AG04450 (cell line): Measurements from ENCODE around the gene RPH3AL. TPM values are rescaled to one million over a fixed set of nuclear protein-coding genes. Genes with fewer than 3 reads are reported as not detected.

Experiments used
- CTCF ChIA-PET: fragments of 300-600, 350-600 bp; formaldehyde crosslinking; extraction: SDS; loops from one replicate; lab custom pipeline; 2022; ENCODE audit warnings: antibody characterized with exemption, inconsistent platforms; lab: Charles Lee
- POLR2A ChIA-PET: fragments of 350-600 bp; formaldehyde crosslinking; extraction: SDS; loops from one replicate; lab custom pipeline; 2021; ENCODE audit warnings: antibody characterized with exemption, inconsistent platforms; lab: Yijun Ruan, JAX
- DNase-seq: peaks from one replicate; pipeline ENCODE4 v3.0.0-alpha.2; 2011; ENCODE audit warnings: low read depth, low spot score
- H3K27ac ChIP-seq: one replicate; pipeline ENCODE4 v1.5.1; 2012; ENCODE audit warnings: low read depth, low read length, control low read depth
- H3K27me3 ChIP-seq: one replicate; pipeline ENCODE4 v1.6.0; 2012; ENCODE audit warnings: low read length; ENCODE audit not compliant: control insufficient read depth, insufficient read depth
- H3K4me3 ChIP-seq: 2 replicates; pipeline ENCODE4 v1.5.1; 2011; ENCODE audit warnings: mild to moderate bottlenecking, low read depth, low read length, control low read depth
- H3K9me3 ChIP-seq: 2 replicates; pipeline ENCODE4 v1.5.1; 2012; ENCODE audit warnings: low read length; ENCODE audit not compliant: control insufficient read depth, insufficient read depth
- CTCF ChIP-seq: IDR thresholded peaks from 2 replicates; pipeline ENCODE4 v1.5.1; 2011; ENCODE audit warnings: low read depth, low read length, control low read depth, inconsistent platforms
- polyA plus RNA-seq: library from polyadenylated mRNA; depleted of rRNA; stranded (reverse); fragments of >200 nt; gene quantifications from 2 replicates; pipeline ENCODE4 v1.2.3, GENCODE V29; 2011

The RPH3AL gene
- polyA plus RNA-seq, 1 experiment: 1.3 TPM

DNA sequence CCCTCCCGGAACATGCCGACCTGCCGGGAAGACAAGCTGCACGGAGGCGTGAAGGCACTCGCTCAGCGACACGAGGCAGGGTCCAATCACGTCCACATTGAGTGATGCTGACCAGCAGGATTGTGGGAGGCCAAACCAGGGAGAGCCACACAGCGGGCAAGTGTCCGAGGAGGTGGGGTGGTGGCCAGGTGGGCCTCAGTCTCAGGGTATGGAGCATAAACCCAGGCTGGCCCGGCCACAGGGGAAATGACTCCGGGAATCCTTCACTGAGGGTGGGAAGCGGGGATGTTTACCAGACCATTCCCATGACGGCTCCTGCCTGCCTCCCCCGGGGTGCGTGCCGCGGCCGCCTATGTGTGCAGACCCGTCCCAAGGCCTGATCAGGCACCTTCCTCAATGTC lies 62.5 kb downstream of the RPH3AL start:
- no peak for DNase-seq
- Histone ChIP-seq H3K27me3 (peaks cover 13% of the 10 kb centered on the region), H3K4me3 (no peak overlapping the region), H3K27ac (no peak overlapping the region), H3K9me3 (peaks cover 7% of the 10 kb centered on the region; the same call in 1 of the 2 replicates)
- ChIA-PET CTCF (no interaction called here), POLR2A (interaction anchor here (0.6 kb wide), 1 partner anchor 100 kb away, joined by 3 read pairs; no protein-coding TSS in a partner anchor)
- no peak for TF ChIP-seq CTCF

- H3K9me3 ChIP-seq: peaks cover 7% of the 10 kb centered on the region; the same call in 1 of the 2 replicates
- H3K27me3 ChIP-seq: peaks cover 13% of the 10 kb centered on the region
- ChIA-PET CTCF (no interaction called here), POLR2A (no interaction called here)
- no peak overlapping the region for H3K4me3 ChIP-seq
- TF ChIP-seq CTCF: no peak
- no peak for DNase-seq
- no peak overlapping the region for H3K27ac ChIP-seq
Observed at GRCh38 chr17:289409-289808, 63.2 kb downstream of the RPH3AL start.

DNA sequence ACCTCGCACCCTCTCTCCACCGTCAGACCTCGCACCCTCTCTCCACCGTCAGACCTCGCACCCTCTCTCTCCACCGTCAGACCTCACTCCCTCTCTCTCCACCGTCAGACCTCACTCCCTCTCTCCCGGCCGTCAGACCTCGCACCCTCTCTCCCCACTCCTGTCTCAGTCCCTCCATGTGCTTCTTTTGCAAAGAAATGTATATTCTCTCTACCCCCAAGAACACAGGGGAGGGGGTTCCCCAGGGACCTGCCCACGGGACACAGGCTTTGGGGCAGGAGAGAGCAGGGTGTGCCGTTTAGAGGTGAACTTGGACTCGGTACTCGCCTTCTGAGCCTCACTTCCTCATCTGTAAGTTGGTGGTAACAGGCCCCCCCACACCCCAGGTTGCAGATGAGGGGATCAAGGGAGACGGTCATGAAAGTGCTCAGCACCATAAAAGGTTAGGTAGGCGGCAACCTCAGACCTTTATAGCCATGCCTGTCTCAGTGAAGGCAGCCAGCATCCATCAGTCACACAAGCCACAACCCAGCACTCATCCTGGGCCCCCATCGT lies 63.7 kb downstream of the RPH3AL start:
- H3K27ac ChIP-seq: no peak overlapping the region
- peaks cover 13% of the 10 kb centered on the region for H3K27me3 ChIP-seq
- no peak for DNase-seq
- no peak overlapping the region for H3K4me3 ChIP-seq
- ChIA-PET POLR2A (no interaction called here), CTCF (no interaction called here)
- H3K9me3 ChIP-seq: peaks cover 7% of the 10 kb centered on the region; the same call in 1 of the 2 replicates
- no peak for TF ChIP-seq CTCF

GRCh38 chr17:286571-286970 lies 66.0 kb downstream of the RPH3AL start:
- peaks cover 7% of the 10 kb centered on the region; the same call in 1 of the 2 replicates for H3K9me3 ChIP-seq
- POLR2A ChIA-PET: no interaction called here
- H3K4me3 ChIP-seq: no peak overlapping the region
- H3K27me3 ChIP-seq: peaks cover 7% of the 10 kb centered on the region
- TF ChIP-seq CTCF: no peak
- H3K27ac ChIP-seq: no peak overlapping the region
- CTCF ChIA-PET: no interaction called here
- no peak for DNase-seq

- ChIA-PET CTCF (no interaction called here), POLR2A (no interaction called here)
- peaks cover 7% of the 10 kb centered on the region; the same call in 1 of the 2 replicates for H3K9me3 ChIP-seq
- TF ChIP-seq CTCF: no peak
- DNase-seq: no peak
- H3K27me3 ChIP-seq: peaks cover 7% of the 10 kb centered on the region
- no peak overlapping the region for H3K4me3 ChIP-seq
- no peak overlapping the region for H3K27ac ChIP-seq
Observed at GRCh38 chr17:285751-286422, 66.7 kb downstream of the RPH3AL start.
